ENCODE results near the gene TTC38. TPM values are rescaled to one million over a fixed set of nuclear protein-coding genes. Genes with fewer than 3 reads are reported as not detected.

Gene TTC38
- total RNA-seq, 1 experiment from 2014 or later, result 31.5 TPM

DNA sequence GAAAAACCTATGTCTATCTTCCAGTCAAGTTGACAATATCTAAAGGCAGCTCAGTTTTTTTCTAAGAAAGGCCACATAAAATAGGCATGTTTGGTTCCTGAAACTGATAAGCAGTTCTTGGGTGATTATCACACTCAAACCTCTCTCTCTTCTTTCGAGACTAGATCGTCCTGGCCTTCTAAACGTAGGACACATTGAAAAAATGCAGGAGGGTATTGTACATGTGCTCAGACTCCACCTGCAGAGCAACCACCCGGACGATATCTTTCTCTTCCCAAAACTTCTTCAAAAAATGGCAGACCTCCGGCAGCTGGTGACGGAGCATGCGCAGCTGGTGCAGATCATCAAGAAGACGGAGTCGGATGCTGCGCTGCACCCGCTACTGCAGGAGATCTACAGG is 32.8 kb upstream of the TTC38 start:
- Histone ChIP-seq H3K27ac (ENCODE audit: insufficient read length, low read depth, low read length) (no peak overlapping the region), H2BK12ac (ENCODE audit: insufficient read length, low read depth, low read length) (no peak overlapping the region), H2BK5ac (ENCODE audit: insufficient read length, low read length) (no peak overlapping the region), H4K8ac (replicated peaks; ENCODE audit: insufficient read length, low read depth, low read length) (no peak overlapping the region), H2BK120ac (ENCODE audit: low read depth, low read length, poor library complexity, severe bottlenecking) (no peak overlapping the region), H3K4me2 (ENCODE audit: insufficient read depth, insufficient read length, low read length) (no peak overlapping the region), H3K9me3 (ENCODE audit: control insufficient read depth, low read depth, low read length) (no peaks in the 10 kb centered on the region), H3K4me1 (ENCODE audit: insufficient read depth, low read length) (no peaks in the 10 kb centered on the region), H3T11ph (ENCODE audit: low read length) (no peak overlapping the region), H3K79me2 (ENCODE audit: insufficient read depth, low read length) (no peaks in the 10 kb centered on the region), H3K18ac (ENCODE audit: insufficient read length, low read depth, low read length) (no peak overlapping the region), H3K56ac (ENCODE audit: insufficient read length, low read depth, low read length) (no peak overlapping the region), H2AFZ (ENCODE audit: low read length) (no peak overlapping the region), H3K4ac (ENCODE audit: low read depth, low read length) (no peak overlapping the region), H4K91ac (ENCODE audit: insufficient read length, low read depth, low read length) (no peak overlapping the region), H3K23ac (ENCODE audit: insufficient read length, low read depth, low read length) (no peak overlapping the region), H2BK15ac (ENCODE audit: low read depth, low read length) (no peak overlapping the region), H3K79me1 (ENCODE audit: insufficient read depth, low read depth, low read length, poor library complexity, severe bottlenecking) (no peaks in the 10 kb centered on the region), H3K14ac (ENCODE audit: insufficient read depth, low read length) (no peak overlapping the region), H4K5ac (ENCODE audit: insufficient read length, low read depth, low read length) (no peak overlapping the region), H4K20me1 (ENCODE audit: control insufficient read depth, insufficient read depth, insufficient read length) (no peaks in the 10 kb centered on the region), H2AK5ac (ENCODE audit: insufficient read length, low read length) (no peak overlapping the region), H3K23me2 (ENCODE audit: insufficient read length, low read depth, low read length, poor library complexity, severe bottlenecking) (no peaks in the 10 kb centered on the region), H2BK20ac (ENCODE audit: low read depth, low read length, poor library complexity, severe bottlenecking) (no peak overlapping the region), H3K9ac (ENCODE audit: extremely low read depth, insufficient read length, low read length) (no peak overlapping the region), H3K27me3 (ENCODE audit: insufficient read depth, low read length) (no peaks in the 10 kb centered on the region)
- Mint-ChIP-seq H3K9me3 (peaks cover 0 to 2% of the 10 kb centered on the region in 2 experiments; a peak in 2 of 5 replicates), H3K4me3 (no peak overlapping the region), H3K27me3 (ENCODE audit: low read depth) (peaks cover 4% of the 10 kb centered on the region), H3K36me3 (ENCODE audit: insufficient read depth in 1 of 3, low read depth in 3 of 3) (peaks cover 2 to 8% (median 5%) of the 10 kb centered on the region in 3 experiments; a peak in 3 of 7 replicates), H3K4me1 (no peaks in the 10 kb centered on the region), H3K27ac (no peak overlapping the region)
- TF ChIP-seq, protein P1, sequence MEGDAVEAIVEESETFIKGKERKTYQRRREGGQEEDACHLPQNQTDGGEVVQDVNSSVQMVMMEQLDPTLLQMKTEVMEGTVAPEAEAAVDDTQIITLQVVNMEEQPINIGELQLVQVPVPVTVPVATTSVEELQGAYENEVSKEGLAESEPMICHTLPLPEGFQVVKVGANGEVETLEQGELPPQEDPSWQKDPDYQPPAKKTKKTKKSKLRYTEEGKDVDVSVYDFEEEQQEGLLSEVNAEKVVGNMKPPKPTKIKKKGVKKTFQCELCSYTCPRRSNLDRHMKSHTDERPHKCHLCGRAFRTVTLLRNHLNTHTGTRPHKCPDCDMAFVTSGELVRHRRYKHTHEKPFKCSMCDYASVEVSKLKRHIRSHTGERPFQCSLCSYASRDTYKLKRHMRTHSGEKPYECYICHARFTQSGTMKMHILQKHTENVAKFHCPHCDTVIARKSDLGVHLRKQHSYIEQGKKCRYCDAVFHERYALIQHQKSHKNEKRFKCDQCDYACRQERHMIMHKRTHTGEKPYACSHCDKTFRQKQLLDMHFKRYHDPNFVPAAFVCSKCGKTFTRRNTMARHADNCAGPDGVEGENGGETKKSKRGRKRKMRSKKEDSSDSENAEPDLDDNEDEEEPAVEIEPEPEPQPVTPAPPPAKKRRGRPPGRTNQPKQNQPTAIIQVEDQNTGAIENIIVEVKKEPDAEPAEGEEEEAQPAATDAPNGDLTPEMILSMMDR (conservative IDR thresholded peaks at IDR 0.05), result no peak
- WGBS (ENCODE audit: extremely low coverage, insufficient read length, low lambda C conversion rate), result no CpG with 5 or more reads among the region's 12 CpGs
- no peak for DNase-seq

Data from H9 (cell line).